GM12878 (cell line): Measurements from ENCODE around the gene CHST2. TPM values are rescaled to one million over a fixed set of nuclear protein-coding genes. Genes with fewer than 3 reads are reported as not detected.

ENCODE experiments used
- ATAC-seq: fragments of 200-7000 bp; cut with Tn5 transposase; 3 replicates; pipeline ENCODE4 v1.9.1; 2020; ENCODE audit warnings: mild to moderate bottlenecking, moderate library complexity
- BruUV-seq: library from RNA; stranded (reverse); fragments of 400-500 nt; replicated peaks from 2 replicates; lab custom pipeline; 2021; lab: Mats Ljungman, UMichigan
- CTCF ChIA-PET: fragments of 300-600 bp; sonication (Branson Sonifier 250); formaldehyde crosslinking; extraction: SDS; loops from one replicate; lab custom pipeline; 2021; ENCODE audit warnings: inconsistent platforms; lab: Yijun Ruan, JAX
- POLR2A ChIA-PET: fragments of 350-600 bp; formaldehyde crosslinking; extraction: SDS; loops from one replicate; lab custom pipeline; 2021; ENCODE audit warnings: inconsistent platforms; lab: Charles Lee
- RAD21 ChIA-PET: fragments of 300-600 bp; sonication (Branson Sonifier 250); formaldehyde crosslinking; loops from one replicate; lab custom pipeline; 2023; ENCODE audit warnings: antibody characterized with exemption; ENCODE audit not compliant: unreplicated experiment; lab: Charles Lee
- SMC1A ChIA-PET: fragments of 300-600 bp; sonication (Branson Sonifier 250); formaldehyde crosslinking; loops from one replicate; lab custom pipeline; 2023; ENCODE audit not compliant: unreplicated experiment, uncharacterized antibody; lab: Charles Lee
- DNase-seq: peaks from one replicate; pipeline ENCODE4 v3.0.0-alpha.2; 2011; ENCODE audit warnings: low read depth, low spot score
- FAIRE-seq: peaks from 3 replicates; lab custom pipeline; 2011; peaks lifted over from hg19 to GRCh38; lab: Jason Lieb, UNC
- H2AFZ ChIP-seq: 2 replicates; pipeline ENCODE4 v1.6.0; 2011; ENCODE audit warnings: low read depth, low read length, control low read depth; ENCODE audit not compliant: control insufficient read depth
- H3K27ac ChIP-seq: 2 replicates; pipeline ENCODE4 v1.5.1; 2011; ENCODE audit warnings: control low read depth; ENCODE audit not compliant: control insufficient read depth, insufficient read depth
- H3K27me3 ChIP-seq, 2 experiments: replicated peaks in 1 of 2; 2 replicates each; pipeline versions ENCODE4 v1.6.0 to v1.6.1; 2011; ENCODE audit warnings: low read length in 1 of 2; ENCODE audit not compliant: control insufficient read depth in 2 of 2, insufficient read depth in 2 of 2
- H3K36me3 ChIP-seq, 2 experiments: 2 replicates each; pipeline ENCODE4 v1.5.1; 2011; ENCODE audit warnings: low read length in 1 of 2; ENCODE audit not compliant: control insufficient read depth in 2 of 2, insufficient read depth in 2 of 2
- H3K4me1 ChIP-seq: 2 replicates; pipeline ENCODE4 v1.6.1; 2011; ENCODE audit warnings: mild to moderate bottlenecking, low read length, moderate library complexity, mixed read lengths; ENCODE audit not compliant: control insufficient read depth, insufficient read depth
- H3K4me2 ChIP-seq: 2 replicates; pipeline ENCODE4 v1.6.0; 2011; ENCODE audit warnings: control low read depth; ENCODE audit not compliant: control insufficient read depth, insufficient read depth
- H3K4me3 ChIP-seq: fragments of 200-600 bp; sonication (generic); 2 replicates; pipeline ENCODE4 v1.5.1; 2016
- H3K79me2 ChIP-seq: 2 replicates; pipeline ENCODE4 v1.6.0; 2011; ENCODE audit warnings: low read length; ENCODE audit not compliant: control insufficient read depth, insufficient read depth
- H3K9ac ChIP-seq: 2 replicates; pipeline ENCODE4 v1.8.0; 2011; ENCODE audit warnings: low read length, control low read depth, mixed read lengths; ENCODE audit not compliant: control insufficient read depth, insufficient read depth
- H3K9me3 ChIP-seq: replicated peaks from 3 replicates; pipeline ENCODE4 v1.5.1; 2011; ENCODE audit warnings: mild to moderate bottlenecking, low read length; ENCODE audit not compliant: control insufficient read depth, insufficient read depth
- H4K20me1 ChIP-seq: 2 replicates; pipeline ENCODE4 v1.6.0; 2011; ENCODE audit not compliant: control insufficient read depth, insufficient read depth
- CHD1 ChIP-seq: IDR thresholded peaks from 2 replicates; pipeline ENCODE4 v1.6.1; 2012; ENCODE audit warnings: low read depth, low read length, improper control_type of control experiment
- FOXK2 ChIP-seq: fragments of 450-650 bp; IDR thresholded peaks from 2 replicates; pipeline ENCODE4 v1.6.1; 2017; ENCODE audit warnings: mild to moderate bottlenecking, moderate library complexity
- FOXM1 ChIP-seq: IDR thresholded peaks from 2 replicates; pipeline ENCODE4 v1.6.1; 2012; ENCODE audit warnings: low read depth, mild to moderate bottlenecking, inconsistent platforms, low read length, moderate library complexity
- GABPA ChIP-seq: IDR thresholded peaks from 2 replicates; pipeline ENCODE4 v1.6.1; 2014; ENCODE audit warnings: antibody characterized with exemption, low read depth, mild to moderate bottlenecking, inconsistent platforms
- GATAD2B ChIP-seq: fragments of 450-650 bp; conservative IDR thresholded peaks from 2 replicates; pipeline ENCODE4 v1.6.1; 2017; ENCODE audit warnings: low read depth, mild to moderate bottlenecking, moderate library complexity
- HDGF ChIP-seq: fragments of 450-650 bp; IDR thresholded peaks from 2 replicates; pipeline ENCODE4 v1.6.1; 2016; ENCODE audit warnings: antibody characterized with exemption
- IKZF2 ChIP-seq, 2 experiments: fragments of 450-650 bp; IDR thresholded peaks; 2 replicates each; pipeline ENCODE4 v1.6.1; 2017; ENCODE audit warnings: mild to moderate bottlenecking in 2 of 2, moderate library complexity in 2 of 2
- IRF4 ChIP-seq: IDR thresholded peaks from 2 replicates; pipeline ENCODE4 v1.6.1; 2011; ENCODE audit warnings: low read depth, low read length
- LARP7 ChIP-seq: fragments of 450-650 bp; IDR thresholded peaks from 2 replicates; pipeline ENCODE4 v1.6.1; 2017; ENCODE audit warnings: mild to moderate bottlenecking
- MEF2B ChIP-seq: fragments of 450-650 bp; IDR thresholded peaks from 2 replicates; pipeline ENCODE4 v1.6.1; 2018; ENCODE audit warnings: mild to moderate bottlenecking, moderate library complexity; ENCODE audit not compliant: partially characterized antibody, poor library complexity, severe bottlenecking
- NFIC ChIP-seq: IDR thresholded peaks from 2 replicates; pipeline ENCODE4 v1.6.1; 2012; ENCODE audit warnings: low read depth, mild to moderate bottlenecking, inconsistent platforms, low read length, moderate library complexity
- NFYB ChIP-seq: IDR thresholded peaks from 2 replicates; pipeline ENCODE4 v1.6.1; 2011; ENCODE audit warnings: low read depth, mild to moderate bottlenecking, low read length, improper control_type of control experiment, moderate library complexity; ENCODE audit not compliant: insufficient read depth
- PML ChIP-seq: IDR thresholded peaks from 2 replicates; pipeline ENCODE4 v1.6.1; 2012; ENCODE audit warnings: low read length, inconsistent platforms
- RAD21 ChIP-seq: IDR thresholded peaks from 2 replicates; pipeline ENCODE4 v1.6.1; 2011; ENCODE audit warnings: mild to moderate bottlenecking, low read depth, low read length, moderate library complexity; ENCODE audit not compliant: insufficient read depth
- RUNX3 ChIP-seq: IDR thresholded peaks from 2 replicates; pipeline ENCODE4 v1.6.1; 2012; ENCODE audit warnings: low read length, inconsistent platforms
- SMAD5 ChIP-seq: IDR thresholded peaks from 2 replicates; pipeline ENCODE4 v1.6.1; 2016; ENCODE audit warnings: antibody characterized with exemption, low read depth
- STAT1 ChIP-seq: fragments of 450-650 bp; conservative IDR thresholded peaks from 2 replicates; pipeline ENCODE4 v1.6.1; 2014; ENCODE audit warnings: antibody characterized with exemption, mild to moderate bottlenecking
- SUZ12 ChIP-seq: fragments of 200-600 bp; sonication (generic); IDR thresholded peaks from one replicate; pipeline ENCODE4 v1.6.1; 2018; ENCODE audit warnings: antibody characterized with exemption, mild to moderate bottlenecking; ENCODE audit not compliant: unreplicated experiment
- TCF3 ChIP-seq: IDR thresholded peaks from 2 replicates; pipeline ENCODE4 v1.6.1; 2012; ENCODE audit warnings: low read depth, mild to moderate bottlenecking, low read length, borderline replicate concordance; ENCODE audit not compliant: insufficient read depth
- ZNF24 ChIP-seq: fragments of 450-650 bp; IDR thresholded peaks from 2 replicates; pipeline ENCODE4 v1.6.1; 2017; ENCODE audit warnings: antibody characterized with exemption, mild to moderate bottlenecking
- WGBS: methylation state at CpG from one replicate; pipeline ENCODE4 v1.1.6; 2016; ENCODE audit warnings: low lambda C conversion rate; ENCODE audit not compliant: insufficient replicate concordance, insufficient coverage; ENCODE audit errors: missing lambda C conversion rate; 5-methylcytosine and 5-hydroxymethylcytosine counted together
- in situ Hi-C: fragments of 300-500 bp; cut with MboI; formaldehyde crosslinking; loops from 9 replicates; pipeline ENCODE4 v1.14.3; 2018; ENCODE audit warnings: mixed read lengths
- intact Hi-C: fragments of 100-400 bp; cut with micrococcal nuclease; formaldehyde crosslinking; loops from one replicate; pipeline ENCODE4 v1.14.2; 2022; ENCODE audit not compliant: unreplicated experiment
- polyA plus RNA-seq, 11 experiments: library from polyadenylated mRNA; depleted of rRNA in 4 of 11; unstranded in 6 of 11; stranded (reverse) in 5 of 11; fragments of >200 nt; fragmentation: Nextera tagmentation in 4 of 11; fragmentation: Illumina TruSeq in 1 of 11; extraction: Ambion mirVana in 4 of 11; extraction: Trizol in 1 of 11; gene quantifications; 1 replicate in 1 of 11; 2 replicates in 10 of 11; pipeline versions ENCODE4 v1.2.1 to v1.2.3, GENCODE V29; 2011 to 2016; ENCODE audit warnings: inconsistent platforms in 2 of 11, missing spikeins in 2 of 11, low read depth in 1 of 11
- total RNA-seq, 4 experiments: library from RNA; depleted of rRNA in 3 of 4; stranded (reverse); fragments of >200 nt in 3 of 4; fragmentation: Illumina TruSeq in 1 of 4; extraction: Trizol in 1 of 4; gene quantifications; 2 replicates each; pipeline versions ENCODE4 v1.2.1 to v1.2.3, GENCODE V29; 2013 to 2021
- TF ChIP-seq, protein P1 (sequence below): IDR thresholded peaks from 2 replicates; pipeline ENCODE4 v1.6.1; 2012; ENCODE audit warnings: low read depth, low read length, improper control_type of control experiment
- TF ChIP-seq, protein P2 (sequence below): fragments of 450-650 bp; IDR thresholded peaks from 2 replicates; pipeline ENCODE4 v1.6.1; 2017; ENCODE audit warnings: low read depth, mild to moderate bottlenecking, moderate library complexity
- TF ChIP-seq, protein P3 (sequence below): fragments of 450-650 bp; IDR thresholded peaks from 2 replicates; pipeline ENCODE4 v1.6.1; 2016; ENCODE audit warnings: mild to moderate bottlenecking

CHST2 gene
- total and polyA plus RNA-seq, 10 of the 15 experiments (the other 5 are each of a cell fraction or from before 2014, with no cell fraction given), result 1.6 to 37.2 (median 8.8) TPM

GRCh38 chr3:143123353-143123984 lies 3.9 kb downstream of the CHST2 start:
- H3K9me3 ChIP-seq, result no peaks in the 10 kb centered on the region
- no peak for FAIRE-seq
- H3K79me2 ChIP-seq, result peaks cover 43% of the 10 kb centered on the region
- peaks cover 21% of the 10 kb centered on the region for H3K4me1 ChIP-seq
- ChIA-PET CTCF (interaction anchor here (0.6 to 2.2 kb wide), 9 partner anchors 8 to 551 kb away, joined by 3 to 9 read pairs (median 4); no protein-coding TSS in a partner anchor), RAD21 (interaction anchor here (0.8 to 3.3 kb wide), 13 partner anchors 9 to 551 kb away, joined by 3 to 15 read pairs (median 5); no protein-coding TSS in a partner anchor), SMC1A (interaction anchor here (0.7 to 4.6 kb wide), 20 partner anchors 9 to 552 kb away, joined by 3 to 41 read pairs (median 4); no protein-coding TSS in a partner anchor), POLR2A (interaction anchor here (0.8 to 1.2 kb wide), 2 partner anchors 15 to 116 kb away, joined by 3 read pairs; no protein-coding TSS in a partner anchor)
- intact Hi-C loops (loop anchor here (1.0 to 10.0 kb wide), 7 partner anchors 35 to 411 kb away; no protein-coding TSS in a partner anchor), in situ Hi-C loops (loop anchor here (5.0 kb wide), 1 partner anchor 549 kb away; no protein-coding TSS in a partner anchor)
- no peaks in the 10 kb centered on the region for H4K20me1 ChIP-seq
- BruUV-seq, result no TSS peak
- peak overlapping the region; percentile 69 for H3K9ac ChIP-seq
- no peak for DNase-seq
- H3K4me3 ChIP-seq, result peak overlapping the region; percentile 55
- no peaks in the 10 kb centered on the region for H3K27me3 ChIP-seq
- peak; percentile 12; the same call in 1 of the 3 replicates for ATAC-seq
- H2AFZ ChIP-seq, result peak overlapping the region; percentile 52; the same call in 1 of the 2 replicates
- WGBS, result under 1% methylated on average over 7 of the region's 7 CpGs
- H3K4me2 ChIP-seq, result peak overlapping the region; percentile 99
- H3K36me3 ChIP-seq, result 0 out of 4 replicates have a peak, but pooled peaks cover 0 to 5% of the 10 kb centered on the region in 2 experiments
- peak overlapping the region; percentile 93 for H3K27ac ChIP-seq
- 0 out of 2 replicates have a peak, but pooled peaks have one; percentile 24 for TF ChIP-seq GATAD2B
- peak; percentile 83 for TF ChIP-seq FOXM1
- TF ChIP-seq, protein P1, sequence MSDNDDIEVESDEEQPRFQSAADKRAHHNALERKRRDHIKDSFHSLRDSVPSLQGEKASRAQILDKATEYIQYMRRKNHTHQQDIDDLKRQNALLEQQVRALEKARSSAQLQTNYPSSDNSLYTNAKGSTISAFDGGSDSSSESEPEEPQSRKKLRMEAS, result no peak
- TF ChIP-seq FOXK2, result no peak
- TF ChIP-seq CHD1, result no peak
- peak; percentile 25; the same call in 1 of the 2 replicates for TF ChIP-seq PML
- peak; percentile 33; the same call in 1 of the 2 replicates for TF ChIP-seq ZNF24
- TF ChIP-seq HDGF, result no peak
- TF ChIP-seq, protein P2, sequence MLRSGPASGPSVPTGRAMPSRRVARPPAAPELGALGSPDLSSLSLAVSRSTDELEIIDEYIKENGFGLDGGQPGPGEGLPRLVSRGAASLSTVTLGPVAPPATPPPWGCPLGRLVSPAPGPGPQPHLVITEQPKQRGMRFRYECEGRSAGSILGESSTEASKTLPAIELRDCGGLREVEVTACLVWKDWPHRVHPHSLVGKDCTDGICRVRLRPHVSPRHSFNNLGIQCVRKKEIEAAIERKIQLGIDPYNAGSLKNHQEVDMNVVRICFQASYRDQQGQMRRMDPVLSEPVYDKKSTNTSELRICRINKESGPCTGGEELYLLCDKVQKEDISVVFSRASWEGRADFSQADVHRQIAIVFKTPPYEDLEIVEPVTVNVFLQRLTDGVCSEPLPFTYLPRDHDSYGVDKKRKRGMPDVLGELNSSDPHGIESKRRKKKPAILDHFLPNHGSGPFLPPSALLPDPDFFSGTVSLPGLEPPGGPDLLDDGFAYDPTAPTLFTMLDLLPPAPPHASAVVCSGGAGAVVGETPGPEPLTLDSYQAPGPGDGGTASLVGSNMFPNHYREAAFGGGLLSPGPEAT, result peak; percentile 60; the same call in 1 of the 2 replicates
- TF ChIP-seq SUZ12, result no peak
- TF ChIP-seq NFIC, result peak; percentile 84
- TF ChIP-seq RUNX3, result peak; percentile 68
- no peak for TF ChIP-seq LARP7
- no peak for TF ChIP-seq STAT1
- TF ChIP-seq RAD21, result no peak
- TF ChIP-seq SMAD5, result peak; percentile 49; the same call in 1 of the 2 replicates
- TF ChIP-seq GABPA, result 0 out of 2 replicates have a peak, but pooled peaks have one; percentile 10
- no peak for TF ChIP-seq TCF3
- TF ChIP-seq MEF2B, result peak; percentile 55
- TF ChIP-seq, protein P3, sequence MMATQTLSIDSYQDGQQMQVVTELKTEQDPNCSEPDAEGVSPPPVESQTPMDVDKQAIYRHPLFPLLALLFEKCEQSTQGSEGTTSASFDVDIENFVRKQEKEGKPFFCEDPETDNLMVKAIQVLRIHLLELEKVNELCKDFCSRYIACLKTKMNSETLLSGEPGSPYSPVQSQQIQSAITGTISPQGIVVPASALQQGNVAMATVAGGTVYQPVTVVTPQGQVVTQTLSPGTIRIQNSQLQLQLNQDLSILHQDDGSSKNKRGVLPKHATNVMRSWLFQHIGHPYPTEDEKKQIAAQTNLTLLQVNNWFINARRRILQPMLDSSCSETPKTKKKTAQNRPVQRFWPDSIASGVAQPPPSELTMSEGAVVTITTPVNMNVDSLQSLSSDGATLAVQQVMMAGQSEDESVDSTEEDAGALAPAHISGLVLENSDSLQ, result no peak
- peak; percentile 64 to 84 for TF ChIP-seq IKZF2 (IDR thresholded peaks at IDR 0.05)
- no peak for TF ChIP-seq NFYB
- TF ChIP-seq IRF4, result 0 out of 2 replicates have a peak, but pooled peaks have one; percentile 8
